Measurements from ENCODE around the gene TMEM233. TPM values are rescaled to one million over a fixed set of nuclear protein-coding genes. Genes with fewer than 3 reads are reported as not detected.
"Not testable (repeated sequence)": the region's sequence is repeated elsewhere in the genome, so short reads cannot be mapped to it uniquely, and the experiment has no call there.

The TMEM233 gene
- polyA plus RNA-seq, 1 donor = 0.51 TPM

- no peak overlapping the region for H3K27ac ChIP-seq (ENCODE audit: low read length)
- peaks cover 2% of the 10 kb centered on the region for H3K27me3 ChIP-seq (ENCODE audit: control insufficient read depth, insufficient read depth, low read length)
- no peaks in the 10 kb centered on the region for H3K36me3 ChIP-seq (ENCODE audit: control insufficient read depth, insufficient read depth, low read length)
- no peaks in the 10 kb centered on the region for H3K4me1 ChIP-seq (ENCODE audit: control insufficient read depth, insufficient read depth, low read length)
- H3K4me3 ChIP-seq (ENCODE audit: low read length) = no peak overlapping the region
- no CpG with 5 or more reads among the region's 4 CpGs for WGBS (ENCODE audit: insufficient coverage, low lambda C conversion rate)
- DNase-seq = no peak
- H3K9me3 ChIP-seq (ENCODE audit: control insufficient read depth, low read depth, low read length) = no peaks in the 10 kb centered on the region
Observed at GRCh38 chr12:119602734-119603094, 9.1 kb downstream of the TMEM233 start.

- no peaks in the 10 kb centered on the region for H3K4me1 ChIP-seq (ENCODE audit: control insufficient read depth, insufficient read depth, low read length)
- H3K9me3 ChIP-seq (ENCODE audit: control insufficient read depth, low read depth, low read length) = no peaks in the 10 kb centered on the region
- DNase-seq = no peak
- no peak overlapping the region for H3K4me3 ChIP-seq (ENCODE audit: low read length)
- peaks cover 5% of the 10 kb centered on the region for H3K27me3 ChIP-seq (ENCODE audit: control insufficient read depth, insufficient read depth, low read length)
- WGBS (ENCODE audit: insufficient coverage, low lambda C conversion rate) = no CpG with 5 or more reads among the region's 2 CpGs
- no peaks in the 10 kb centered on the region for H3K36me3 ChIP-seq (ENCODE audit: control insufficient read depth, insufficient read depth, low read length)
- H3K27ac ChIP-seq (ENCODE audit: low read length) = no peak overlapping the region
Observed at GRCh38 chr12:119603767-119604166, 10.2 kb downstream of the TMEM233 start.

GRCh38 chr12:119609358-119609757 lies 15.8 kb downstream of the TMEM233 start:
- H3K27me3 ChIP-seq (ENCODE audit: control insufficient read depth, insufficient read depth, low read length) = peaks cover 5% of the 10 kb centered on the region
- no peak overlapping the region for H3K27ac ChIP-seq (ENCODE audit: low read length)
- H3K36me3 ChIP-seq (ENCODE audit: control insufficient read depth, insufficient read depth, low read length) = no peaks in the 10 kb centered on the region
- no peaks in the 10 kb centered on the region for H3K9me3 ChIP-seq (ENCODE audit: control insufficient read depth, low read depth, low read length)
- WGBS (ENCODE audit: insufficient coverage, low lambda C conversion rate) = 100% methylated on average over 1 of the region's 3 CpGs
- no peak overlapping the region for H3K4me3 ChIP-seq (ENCODE audit: low read length)
- H3K4me1 ChIP-seq (ENCODE audit: control insufficient read depth, insufficient read depth, low read length) = no peaks in the 10 kb centered on the region
- DNase-seq = no peak

- H3K27ac ChIP-seq (ENCODE audit: low read length) = no peak overlapping the region
- H3K4me3 ChIP-seq (ENCODE audit: low read length) = no peak overlapping the region
- no peaks in the 10 kb centered on the region for H3K4me1 ChIP-seq (ENCODE audit: control insufficient read depth, insufficient read depth, low read length)
- no peak for DNase-seq
- H3K27me3 ChIP-seq (ENCODE audit: control insufficient read depth, insufficient read depth, low read length) = no peaks in the 10 kb centered on the region
- H3K36me3 ChIP-seq (ENCODE audit: control insufficient read depth, insufficient read depth, low read length) = no peaks in the 10 kb centered on the region
- no CpG with 5 or more reads among the region's 9 CpGs for WGBS (ENCODE audit: insufficient coverage, low lambda C conversion rate)
- no peaks in the 10 kb centered on the region for H3K9me3 ChIP-seq (ENCODE audit: control insufficient read depth, low read depth, low read length)
Observed at GRCh38 chr12:119613319-119613936, 19.9 kb downstream of the TMEM233 start.

- no peak for DNase-seq
- Histone ChIP-seq H3K4me3 (ENCODE audit: low read length) (no peak overlapping the region), H3K4me1 (ENCODE audit: control insufficient read depth, insufficient read depth, low read length) (no peaks in the 10 kb centered on the region), H3K27me3 (ENCODE audit: control insufficient read depth, insufficient read depth, low read length) (no peaks in the 10 kb centered on the region), H3K27ac (ENCODE audit: low read length) (no peak overlapping the region), H3K9me3 (ENCODE audit: control insufficient read depth, low read depth, low read length) (no peaks in the 10 kb centered on the region), H3K36me3 (ENCODE audit: control insufficient read depth, insufficient read depth, low read length) (no peaks in the 10 kb centered on the region)
Observed at GRCh38 chr12:119614705-119615104, 21.1 kb downstream of the TMEM233 start.

- no peaks in the 10 kb centered on the region for H3K36me3 ChIP-seq (ENCODE audit: control insufficient read depth, insufficient read depth, low read length)
- no peak overlapping the region for H3K4me3 ChIP-seq (ENCODE audit: low read length)
- no peaks in the 10 kb centered on the region for H3K27me3 ChIP-seq (ENCODE audit: control insufficient read depth, insufficient read depth, low read length)
- no peak for DNase-seq
- WGBS (ENCODE audit: insufficient coverage, low lambda C conversion rate) = no CpG with 5 or more reads among the region's 9 CpGs
- H3K27ac ChIP-seq (ENCODE audit: low read length) = no peak overlapping the region
- H3K9me3 ChIP-seq (ENCODE audit: control insufficient read depth, low read depth, low read length) = no peaks in the 10 kb centered on the region
- H3K4me1 ChIP-seq (ENCODE audit: control insufficient read depth, insufficient read depth, low read length) = no peaks in the 10 kb centered on the region
Observed at GRCh38 chr12:119615518-119616475, 22.2 kb downstream of the TMEM233 start.

- not testable (repeated sequence) for H3K4me1 ChIP-seq (ENCODE audit: control insufficient read depth, insufficient read depth, low read length); H3K9me3 ChIP-seq (ENCODE audit: control insufficient read depth, low read depth, low read length); H3K36me3 ChIP-seq (ENCODE audit: control insufficient read depth, insufficient read depth, low read length); H3K4me3 ChIP-seq (ENCODE audit: low read length); DNase-seq; H3K27ac ChIP-seq (ENCODE audit: low read length); H3K27me3 ChIP-seq (ENCODE audit: control insufficient read depth, insufficient read depth, low read length)
- no CpG with 5 or more reads among the region's 1 CpG for WGBS (ENCODE audit: insufficient coverage, low lambda C conversion rate)
Observed at GRCh38 chr12:119618328-119618896, 24.8 kb downstream of the TMEM233 start.

GRCh38 chr12:119620490-119620889 lies 26.9 kb downstream of the TMEM233 start:
- no peak overlapping the region for H3K27ac ChIP-seq (ENCODE audit: low read length)
- no peak for DNase-seq
- no peaks in the 10 kb centered on the region for H3K4me1 ChIP-seq (ENCODE audit: control insufficient read depth, insufficient read depth, low read length)
- no peak overlapping the region for H3K4me3 ChIP-seq (ENCODE audit: low read length)
- no peaks in the 10 kb centered on the region for H3K9me3 ChIP-seq (ENCODE audit: control insufficient read depth, low read depth, low read length)
- no peaks in the 10 kb centered on the region for H3K36me3 ChIP-seq (ENCODE audit: control insufficient read depth, insufficient read depth, low read length)
- peaks cover 6% of the 10 kb centered on the region for H3K27me3 ChIP-seq (ENCODE audit: control insufficient read depth, insufficient read depth, low read length)
- WGBS (ENCODE audit: insufficient coverage, low lambda C conversion rate) = 86% methylated on average over 1 of the region's 1 CpG

- no peak overlapping the region for H3K27ac ChIP-seq (ENCODE audit: low read length)
- WGBS (ENCODE audit: insufficient coverage, low lambda C conversion rate) = no CpG with 5 or more reads among the region's 2 CpGs
Observed at GRCh38 chr12:119621878-119622277, 28.3 kb downstream of the TMEM233 start.

GRCh38 chr12:119624966-119625365 lies 31.4 kb downstream of the TMEM233 start:
- 75% methylated on average over 1 of the region's 4 CpGs for WGBS (ENCODE audit: insufficient coverage, low lambda C conversion rate)
- no peaks in the 10 kb centered on the region for H3K9me3 ChIP-seq (ENCODE audit: control insufficient read depth, low read depth, low read length)
- no peaks in the 10 kb centered on the region for H3K36me3 ChIP-seq (ENCODE audit: control insufficient read depth, insufficient read depth, low read length)
- no peaks in the 10 kb centered on the region for H3K4me1 ChIP-seq (ENCODE audit: control insufficient read depth, insufficient read depth, low read length)
- H3K27ac ChIP-seq (ENCODE audit: low read length) = no peak overlapping the region
- no peak overlapping the region for H3K4me3 ChIP-seq (ENCODE audit: low read length)
- peaks cover 6% of the 10 kb centered on the region for H3K27me3 ChIP-seq (ENCODE audit: control insufficient read depth, insufficient read depth, low read length)
- DNase-seq = no peak

More at GRCh38 chr12:119621878-119622277, 28.3 kb downstream of the TMEM233 start:
- H3K4me3 ChIP-seq (ENCODE audit: low read length) = no peak overlapping the region
- no peaks in the 10 kb centered on the region for H3K4me1 ChIP-seq (ENCODE audit: control insufficient read depth, insufficient read depth, low read length)
- H3K27me3 ChIP-seq (ENCODE audit: control insufficient read depth, insufficient read depth, low read length) = peaks cover 6% of the 10 kb centered on the region
- DNase-seq = no peak
- H3K9me3 ChIP-seq (ENCODE audit: control insufficient read depth, low read depth, low read length) = no peaks in the 10 kb centered on the region
- no peaks in the 10 kb centered on the region for H3K36me3 ChIP-seq (ENCODE audit: control insufficient read depth, insufficient read depth, low read length)

Data from large intestine (tissue), 3 donors.